HL-60 (cell line): Measurements from ENCODE around the gene ARID2.

Experiments
- DNase-seq, 2 experiments: peaks; one replicate each; pipeline ENCODE4 v3.0.0-alpha.2; 2010 to 2020; ENCODE audit warnings: low read depth in 1 of 2, low spot score in 1 of 2
- H3K27ac ChIP-seq: fragments of 250-450 bp; sonication (Bioruptor Pico); replicated peaks from 2 replicates; pipeline ENCODE4 v1.5.1; 2020; ENCODE audit warnings: mild to moderate bottlenecking, moderate library complexity
- H3K27me3 ChIP-seq: fragments of 250-450 bp; sonication (Bioruptor Pico); 2 replicates; pipeline ENCODE4 v1.5.1; 2021; ENCODE audit warnings: mild to moderate bottlenecking, moderate library complexity; ENCODE audit not compliant: insufficient read depth, poor library complexity, severe bottlenecking
- H3K4me3 ChIP-seq: replicated peaks from 2 replicates; pipeline ENCODE4 v1.5.1; 2011; ENCODE audit warnings: mild to moderate bottlenecking, control low read depth, low read length; ENCODE audit not compliant: insufficient read depth
- GABPA ChIP-seq: IDR thresholded peaks from 2 replicates; pipeline ENCODE4 v1.6.1; 2012; ENCODE audit warnings: low read depth
- POLR2AphosphoS5 ChIP-seq: IDR thresholded peaks from 2 replicates; pipeline ENCODE4 v1.6.1; 2012; ENCODE audit warnings: low read depth
- REST ChIP-seq: IDR thresholded peaks from 2 replicates; pipeline ENCODE4 v1.6.1; 2012; ENCODE audit warnings: low read depth; ENCODE audit not compliant: insufficient replicate concordance
- SPI1 ChIP-seq: IDR thresholded peaks from 2 replicates; pipeline ENCODE4 v1.6.1; 2012; ENCODE audit warnings: low read depth, mild to moderate bottlenecking, borderline replicate concordance
- TF ChIP-seq, protein P1 (sequence below): IDR thresholded peaks from one replicate; pipeline ENCODE4 v1.5.1; 2011; ENCODE audit warnings: low read length, control low read depth, inconsistent platforms; ENCODE audit not compliant: insufficient read depth

Gene ARID2

GRCh38 chr12:45852508-45852907 lies 123.0 kb downstream of the ARID2 start:
- H3K27ac ChIP-seq: no peak overlapping the region
- no peaks in the 10 kb centered on the region for H3K27me3 ChIP-seq
- no peak for TF ChIP-seq SPI1
- TF ChIP-seq GABPA: no peak
- TF ChIP-seq, protein P1, sequence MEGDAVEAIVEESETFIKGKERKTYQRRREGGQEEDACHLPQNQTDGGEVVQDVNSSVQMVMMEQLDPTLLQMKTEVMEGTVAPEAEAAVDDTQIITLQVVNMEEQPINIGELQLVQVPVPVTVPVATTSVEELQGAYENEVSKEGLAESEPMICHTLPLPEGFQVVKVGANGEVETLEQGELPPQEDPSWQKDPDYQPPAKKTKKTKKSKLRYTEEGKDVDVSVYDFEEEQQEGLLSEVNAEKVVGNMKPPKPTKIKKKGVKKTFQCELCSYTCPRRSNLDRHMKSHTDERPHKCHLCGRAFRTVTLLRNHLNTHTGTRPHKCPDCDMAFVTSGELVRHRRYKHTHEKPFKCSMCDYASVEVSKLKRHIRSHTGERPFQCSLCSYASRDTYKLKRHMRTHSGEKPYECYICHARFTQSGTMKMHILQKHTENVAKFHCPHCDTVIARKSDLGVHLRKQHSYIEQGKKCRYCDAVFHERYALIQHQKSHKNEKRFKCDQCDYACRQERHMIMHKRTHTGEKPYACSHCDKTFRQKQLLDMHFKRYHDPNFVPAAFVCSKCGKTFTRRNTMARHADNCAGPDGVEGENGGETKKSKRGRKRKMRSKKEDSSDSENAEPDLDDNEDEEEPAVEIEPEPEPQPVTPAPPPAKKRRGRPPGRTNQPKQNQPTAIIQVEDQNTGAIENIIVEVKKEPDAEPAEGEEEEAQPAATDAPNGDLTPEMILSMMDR: no peak
- no peak for TF ChIP-seq POLR2AphosphoS5
- no peak for TF ChIP-seq REST
- no peak overlapping the region for H3K4me3 ChIP-seq
- no peak for DNase-seq

- Histone ChIP-seq H3K4me3 (no peak overlapping the region), H3K27me3 (no peaks in the 10 kb centered on the region), H3K27ac (no peak overlapping the region)
- DNase-seq: no peak
- no peak for TF ChIP-seq REST
- no peak for TF ChIP-seq POLR2AphosphoS5
Observed at GRCh38 chr12:45853550-45853949, 124.0 kb downstream of the ARID2 start.

- no peak for DNase-seq
- TF ChIP-seq, protein P1: no peak
- no peak for TF ChIP-seq POLR2AphosphoS5
- TF ChIP-seq SPI1: no peak
- no peak for TF ChIP-seq REST
- no peak for TF ChIP-seq GABPA
- H3K27me3 ChIP-seq: no peaks in the 10 kb centered on the region
- no peak overlapping the region for H3K4me3 ChIP-seq
- no peak overlapping the region for H3K27ac ChIP-seq
Observed at GRCh38 chr12:45863332-45863731, 133.8 kb downstream of the ARID2 start.

DNA sequence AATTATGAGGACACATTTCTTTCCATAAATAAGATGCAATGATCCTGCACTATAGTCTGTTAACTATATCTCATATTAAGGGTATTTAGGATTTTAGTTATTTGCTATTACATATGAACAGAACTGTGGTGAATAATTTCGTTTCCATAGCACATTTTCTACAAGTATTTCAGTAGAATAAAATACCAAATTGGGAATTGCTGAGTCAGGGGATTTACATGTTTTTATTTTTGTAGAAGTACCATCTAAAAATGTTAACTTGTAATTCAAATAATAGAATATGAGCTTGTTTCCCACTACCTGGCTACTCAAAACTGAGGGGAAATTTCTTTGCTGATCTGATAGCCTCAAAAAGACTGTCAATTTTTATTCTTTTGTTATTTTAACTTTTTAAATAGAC lies 136.8 kb downstream of the ARID2 start:
- Histone ChIP-seq H3K4me3 (no peak overlapping the region), H3K27me3 (no peaks in the 10 kb centered on the region), H3K27ac (no peak overlapping the region)
- no peak for TF ChIP-seq SPI1
- TF ChIP-seq, protein P1: no peak
- TF ChIP-seq REST: no peak
- TF ChIP-seq GABPA: no peak
- TF ChIP-seq POLR2AphosphoS5: no peak
- no peak for DNase-seq
